CD4-positive, CD25-positive, alpha-beta regulatory T cell (primary cell): ENCODE data around the gene GABRD. TPM values are rescaled to one million over a fixed set of nuclear protein-coding genes. Genes with fewer than 3 reads are reported as not detected.

Experiments
- ATAC-seq, 2 donors: fragments of 150-1000 bp; cut with Tn5 transposase; one replicate each; pipeline ENCODE4 v1.10.0; 2021; ENCODE audit warnings: low read depth in 2 of 2, moderate number of reproducible peaks in 2 of 2, moderate library complexity in 1 of 2
- DNase-seq, 3 donors: peaks; one replicate each; pipeline versions ENCODE4 v3.0.0 to v3.0.0-alpha.2; 2012 to 2022; ENCODE audit warnings: mixed read lengths in 1 of 3
- H3K27ac ChIP-seq: one replicate; pipeline ENCODE4 v1.7.0; 2013; ENCODE audit warnings: mild to moderate bottlenecking, low read length; ENCODE audit not compliant: insufficient read depth, poor library complexity, severe bottlenecking
- H3K27me3 ChIP-seq: one replicate; pipeline ENCODE4 v1.7.0; 2013; ENCODE audit warnings: low read length; ENCODE audit not compliant: control insufficient read depth, insufficient read depth
- H3K36me3 ChIP-seq: one replicate; pipeline ENCODE4 v1.7.0; 2013; ENCODE audit warnings: mild to moderate bottlenecking, low read length, moderate library complexity; ENCODE audit not compliant: control insufficient read depth, insufficient read depth
- H3K4me1 ChIP-seq: 2 replicates; pipeline ENCODE4 v1.7.0; 2013; ENCODE audit warnings: mild to moderate bottlenecking, low read length; ENCODE audit not compliant: insufficient read depth, control insufficient read depth, poor library complexity, severe bottlenecking
- H3K4me3 ChIP-seq: one replicate; pipeline ENCODE4 v1.7.0; 2013; ENCODE audit warnings: low read depth, mild to moderate bottlenecking, low read length, moderate library complexity
- H3K9me3 ChIP-seq, 2 experiments: 1 replicate in 1 of 2; 2 replicates in 1 of 2; pipeline ENCODE4 v1.7.0; 2013; ENCODE audit warnings: low read length in 2 of 2, mild to moderate bottlenecking in 1 of 2, moderate library complexity in 1 of 2; ENCODE audit not compliant: control insufficient read depth in 2 of 2
- H3K27ac Mint-ChIP-seq, 3 donors: one replicate each; pipeline ENCODE4 v1.8.0; 2020 to 2022; ENCODE audit warnings: mild to moderate bottlenecking in 3 of 3, mixed read lengths in 3 of 3, moderate library complexity in 2 of 3
- H3K27me3 Mint-ChIP-seq: one replicate; pipeline ENCODE4 v1.8.0; 2022; ENCODE audit warnings: mild to moderate bottlenecking, mixed read lengths
- H3K36me3 Mint-ChIP-seq: one replicate; pipeline ENCODE4 v1.8.0; 2020; ENCODE audit warnings: mixed read lengths
- H3K4me1 Mint-ChIP-seq, 4 donors: one replicate each; pipeline ENCODE4 v1.8.0; 2020 to 2022; ENCODE audit warnings: mixed read lengths in 4 of 4, mild to moderate bottlenecking in 1 of 4
- H3K4me3 Mint-ChIP-seq, 4 donors: one replicate each; pipeline ENCODE4 v1.8.0; 2020 to 2022; ENCODE audit warnings: mild to moderate bottlenecking in 4 of 4, mixed read lengths in 4 of 4, moderate library complexity in 3 of 4
- H3K9me3 Mint-ChIP-seq, 7 donors: one replicate each; pipeline ENCODE4 v1.8.0; 2020 to 2022; ENCODE audit warnings: mixed read lengths in 7 of 7, mild to moderate bottlenecking in 3 of 7, moderate library complexity in 2 of 7
- polyA plus RNA-seq, 4 donors: library from polyadenylated mRNA; unstranded; fragments of 300-500 nt; fragmentation: Illumina TruSeq; gene quantifications; one replicate each; pipeline ENCODE4 v1.2.3, GENCODE V29; 2021
- total RNA-seq: library from RNA; stranded (reverse); gene quantifications from one replicate; pipeline ENCODE4 v1.2.3, GENCODE V29; 2022

The GABRD gene
- total and polyA plus RNA-seq, 5 donors from 2014 or later = 0.22 TPM; not detected in 4

DNA sequence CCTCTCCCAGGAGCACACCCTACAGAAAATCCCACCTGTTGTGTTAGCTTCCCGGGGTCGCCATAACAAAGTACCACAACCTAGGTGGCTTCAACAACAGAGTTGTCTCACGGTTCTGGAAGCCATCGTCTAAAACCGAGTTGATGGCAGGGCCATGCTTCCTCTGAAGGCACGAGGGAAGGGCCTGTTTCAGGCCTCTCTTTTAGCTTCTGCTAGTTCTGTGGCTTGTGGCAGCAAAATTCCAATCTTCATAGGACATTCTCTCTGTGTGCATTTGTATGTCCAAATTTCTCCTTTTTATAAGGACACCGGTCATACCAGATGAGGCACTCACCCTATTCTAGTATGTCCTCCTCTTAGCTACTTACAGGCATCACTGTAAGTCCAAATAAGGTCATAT, 18.7 kb upstream of the GABRD start:
- Histone ChIP-seq H3K4me1 (no peaks in the 10 kb centered on the region), H3K9me3 (no peaks in the 10 kb centered on the region), H3K4me3 (no peak overlapping the region), H3K27ac (no peak overlapping the region), H3K36me3 (no peaks in the 10 kb centered on the region), H3K27me3 (peaks cover 7% of the 10 kb centered on the region)
- Mint-ChIP-seq H3K36me3 (no peaks in the 10 kb centered on the region), H3K9me3 (peaks cover 0 to 3% (median 0%) of the 10 kb centered on the region in 7 donors), H3K4me3 (no peak overlapping the region), H3K4me1 (peaks cover 0 to 3% (median 0%) of the 10 kb centered on the region in 4 donors), H3K27ac (no peak overlapping the region), H3K27me3 (peaks cover 53% of the 10 kb centered on the region)
- DNase-seq (no peak), ATAC-seq (no peak)

DNA sequence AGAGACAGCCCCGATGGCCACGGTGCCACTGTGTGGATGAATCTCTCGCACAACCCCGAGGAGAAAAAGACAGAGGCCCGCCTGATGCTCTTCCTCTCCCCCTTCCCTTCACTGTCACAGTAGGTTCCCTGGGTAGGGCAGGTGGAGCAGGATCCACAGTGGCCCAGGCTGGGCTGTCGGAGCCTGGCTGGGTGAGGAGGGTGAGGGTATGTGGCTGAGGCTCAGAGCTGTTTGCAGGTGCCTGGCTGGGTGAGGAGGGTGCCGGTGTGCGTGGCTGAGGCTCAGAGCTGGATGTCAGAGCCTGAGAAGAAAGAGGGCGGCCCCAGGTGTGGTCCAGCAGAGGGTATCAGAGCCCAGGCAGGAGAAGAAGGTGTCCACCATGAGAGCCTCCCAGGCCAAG, 18.3 kb upstream of the GABRD start:
- Mint-ChIP-seq H3K27ac (no peak overlapping the region), H3K4me1 (peaks cover 0 to 3% (median 0%) of the 10 kb centered on the region in 4 donors), H3K27me3 (peaks cover 56% of the 10 kb centered on the region), H3K4me3 (no peak overlapping the region), H3K9me3 (peaks cover 0 to 3% (median 0%) of the 10 kb centered on the region in 7 donors), H3K36me3 (no peaks in the 10 kb centered on the region)
- Histone ChIP-seq H3K9me3 (no peaks in the 10 kb centered on the region), H3K27me3 (peaks cover 7% of the 10 kb centered on the region), H3K36me3 (no peaks in the 10 kb centered on the region), H3K27ac (no peak overlapping the region), H3K4me3 (no peak overlapping the region), H3K4me1 (no peaks in the 10 kb centered on the region)
- ATAC-seq = no peak
- DNase-seq = no peak

DNA sequence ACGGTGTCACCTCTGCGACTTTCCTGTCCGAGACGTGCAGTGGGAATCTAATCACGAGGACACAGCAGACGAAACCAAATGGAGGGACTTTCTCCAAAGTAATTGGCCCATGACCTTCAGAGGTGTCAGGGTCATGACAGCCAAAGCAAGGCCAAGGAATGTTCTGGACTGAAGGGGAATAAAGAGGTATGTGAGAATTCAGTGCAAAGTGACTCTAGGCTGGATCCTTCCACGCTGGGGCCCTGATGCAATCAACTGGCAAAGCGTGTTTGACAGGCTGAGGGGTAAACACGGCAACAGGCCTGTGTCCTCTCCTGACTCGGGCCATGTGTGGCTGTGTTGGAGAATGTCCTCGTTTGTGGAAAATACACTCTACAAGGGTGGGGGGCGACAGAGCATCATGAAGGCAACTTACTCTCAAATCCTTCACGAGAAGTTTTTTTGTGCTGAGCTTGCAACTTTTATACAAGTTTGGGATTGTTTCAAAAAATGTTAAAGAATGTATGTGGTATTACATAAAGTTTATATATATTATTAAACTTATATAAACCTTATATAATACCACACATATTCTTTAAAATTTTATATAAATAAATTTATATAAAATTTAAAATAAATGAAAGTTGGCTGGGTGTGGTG, 17.3 kb upstream of the GABRD start:
- no peaks in the 10 kb centered on the region for H3K4me1 Mint-ChIP-seq
- H3K36me3 Mint-ChIP-seq = no peaks in the 10 kb centered on the region
- no peak overlapping the region for H3K4me3 Mint-ChIP-seq
- peaks cover 0 to 3% (median 0%) of the 10 kb centered on the region in 7 donors for H3K9me3 Mint-ChIP-seq
- peaks cover 56% of the 10 kb centered on the region for H3K27me3 Mint-ChIP-seq
- no peak overlapping the region for H3K27ac ChIP-seq
- H3K4me3 ChIP-seq = no peak overlapping the region
- peaks cover 7% of the 10 kb centered on the region for H3K27me3 ChIP-seq
- DNase-seq (no peak), ATAC-seq (no peak)
- H3K36me3 ChIP-seq = no peaks in the 10 kb centered on the region
- no peaks in the 10 kb centered on the region for H3K9me3 ChIP-seq
- no peak overlapping the region for H3K27ac Mint-ChIP-seq
- H3K4me1 ChIP-seq = no peaks in the 10 kb centered on the region

DNA sequence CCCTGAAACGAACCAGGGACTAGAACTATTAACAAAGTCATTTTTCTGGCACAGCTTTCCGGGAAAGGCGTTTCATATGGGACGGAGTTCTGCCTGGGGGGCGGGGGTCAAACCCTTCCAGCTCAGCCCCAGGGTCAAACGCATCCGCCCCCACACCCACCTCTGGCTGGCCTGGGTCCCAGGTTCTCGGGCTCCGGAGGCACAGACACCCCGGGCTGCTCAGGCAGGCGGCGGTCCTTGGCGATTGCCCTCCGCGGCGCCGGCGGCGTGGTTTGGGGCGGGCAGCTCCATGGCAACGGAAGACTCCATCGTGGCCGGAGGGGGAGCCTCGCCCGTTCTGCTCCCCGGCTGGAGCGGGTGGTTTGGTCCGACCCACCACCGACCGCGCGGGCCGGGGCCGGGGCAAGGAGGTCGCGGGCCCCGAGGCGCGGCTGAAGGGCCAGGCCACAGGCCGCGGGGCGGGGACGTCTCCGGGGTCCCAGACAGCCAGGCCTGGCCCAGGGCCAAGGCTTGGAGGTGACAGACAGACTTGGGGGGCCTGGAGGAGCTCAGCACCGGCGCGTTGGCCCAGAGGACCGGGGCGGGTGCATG, 15.5 kb upstream of the GABRD start, which contains the start of gene CFAP74:
Gene CFAP74 (minus strand): TSS at position 246 of the 591 bp plus-strand sequence. CDS start 12,830 bp downstream, outside the sequence.
- H3K36me3 ChIP-seq = no peaks in the 10 kb centered on the region
- no peaks in the 10 kb centered on the region for H3K9me3 ChIP-seq
- H3K4me1 ChIP-seq = no peaks in the 10 kb centered on the region
- Mint-ChIP-seq H3K4me3 (no peak within 1 kb of the TSS), H3K27me3 (peaks cover 45% of the 10 kb centered on the region), H3K4me1 (no peaks in the 10 kb centered on the region), H3K36me3 (no peaks in the 10 kb centered on the region), H3K27ac (peak within 1 kb of the TSS in 1 of 3 donors; percentile 5), H3K9me3 (peaks cover 0 to 3% (median 0%) of the 10 kb centered on the region in 7 donors)
- no peak within 1 kb of the TSS for H3K27ac ChIP-seq
- ATAC-seq (no peak), DNase-seq (no peak)
- no peak within 1 kb of the TSS for H3K4me3 ChIP-seq
- peaks cover 7% of the 10 kb centered on the region for H3K27me3 ChIP-seq

DNA sequence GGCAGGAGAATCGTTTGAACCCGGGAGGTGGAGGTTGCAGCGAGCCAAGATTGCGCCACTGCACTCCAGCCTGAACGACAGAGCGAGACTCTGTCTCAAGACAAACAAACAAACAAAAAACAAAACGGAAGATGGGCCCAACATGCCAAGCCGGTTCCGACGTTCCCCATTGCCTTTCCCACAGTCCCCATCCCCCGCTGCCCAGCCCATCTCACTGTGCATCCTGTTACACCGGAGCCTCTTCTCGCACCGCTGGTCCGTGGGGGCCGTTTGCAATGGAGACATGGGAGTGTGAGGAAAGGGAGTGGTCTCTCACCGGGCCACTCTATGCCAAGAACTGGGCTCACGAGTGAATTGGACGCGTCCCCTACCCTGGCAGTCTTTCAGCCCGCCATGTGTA, 14.3 kb upstream of the GABRD start:
- ATAC-seq (no peak), DNase-seq (no peak)
- no peak overlapping the region for H3K4me3 Mint-ChIP-seq
- no peak overlapping the region for H3K27ac ChIP-seq
- no peaks in the 10 kb centered on the region for H3K9me3 ChIP-seq
- no peaks in the 10 kb centered on the region for H3K4me1 ChIP-seq
- H3K9me3 Mint-ChIP-seq = no peaks in the 10 kb centered on the region
- H3K4me1 Mint-ChIP-seq = no peaks in the 10 kb centered on the region
- H3K27me3 Mint-ChIP-seq = peaks cover 37% of the 10 kb centered on the region
- no peaks in the 10 kb centered on the region for H3K36me3 ChIP-seq
- no peaks in the 10 kb centered on the region for H3K36me3 Mint-ChIP-seq
- no peak overlapping the region for H3K27ac Mint-ChIP-seq
- no peak overlapping the region for H3K4me3 ChIP-seq
- H3K27me3 ChIP-seq = peaks cover 7% of the 10 kb centered on the region

DNA sequence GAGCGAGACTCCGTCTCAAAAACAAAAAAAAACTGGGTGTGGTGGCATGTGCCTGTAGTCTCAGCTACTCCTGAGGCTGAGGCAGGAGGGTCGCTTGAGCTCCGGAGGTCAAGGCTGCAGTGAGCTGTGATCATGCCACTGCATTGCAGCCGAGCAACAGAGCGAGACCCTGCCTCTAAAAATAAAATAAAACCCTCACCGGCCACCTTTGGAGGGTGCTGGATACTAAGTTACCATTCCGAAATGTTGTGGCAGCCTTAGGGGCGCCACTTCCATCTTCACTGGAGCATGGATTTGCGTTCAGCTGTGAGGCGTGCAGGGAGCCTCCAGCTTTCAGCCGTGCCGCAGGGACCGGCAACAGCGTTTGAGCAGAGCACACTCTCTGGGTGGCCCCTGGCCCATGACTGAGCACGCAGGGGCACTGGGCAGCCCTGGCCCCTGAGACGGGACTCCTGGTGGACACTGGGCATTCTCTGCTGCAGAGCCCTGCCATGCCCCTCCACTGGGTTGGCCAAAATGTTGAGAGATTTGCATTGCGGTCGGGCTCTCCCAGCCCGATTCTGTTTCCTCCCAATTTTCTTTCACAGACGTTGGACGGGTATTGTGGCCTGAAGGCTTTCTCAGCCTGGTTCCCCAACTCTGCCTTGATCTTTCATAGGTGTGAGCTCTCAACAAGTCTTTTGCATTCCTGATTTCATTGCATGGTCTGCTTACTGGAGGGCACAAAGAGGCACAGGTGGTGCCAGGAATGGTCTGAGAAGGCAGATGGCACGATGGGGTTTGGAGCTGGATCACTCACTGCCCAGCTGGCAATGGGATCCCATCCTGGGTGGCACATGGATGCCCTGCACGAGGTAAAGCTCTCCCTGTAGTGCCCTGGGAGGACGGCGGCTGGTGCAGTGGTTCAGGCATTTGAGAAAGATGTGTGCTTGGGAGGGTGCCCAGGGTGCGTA, 9.8 kb upstream of the GABRD start:
- H3K4me1 Mint-ChIP-seq = no peaks in the 10 kb centered on the region
- H3K27me3 ChIP-seq = no peaks in the 10 kb centered on the region
- H3K9me3 Mint-ChIP-seq = no peaks in the 10 kb centered on the region

DNA sequence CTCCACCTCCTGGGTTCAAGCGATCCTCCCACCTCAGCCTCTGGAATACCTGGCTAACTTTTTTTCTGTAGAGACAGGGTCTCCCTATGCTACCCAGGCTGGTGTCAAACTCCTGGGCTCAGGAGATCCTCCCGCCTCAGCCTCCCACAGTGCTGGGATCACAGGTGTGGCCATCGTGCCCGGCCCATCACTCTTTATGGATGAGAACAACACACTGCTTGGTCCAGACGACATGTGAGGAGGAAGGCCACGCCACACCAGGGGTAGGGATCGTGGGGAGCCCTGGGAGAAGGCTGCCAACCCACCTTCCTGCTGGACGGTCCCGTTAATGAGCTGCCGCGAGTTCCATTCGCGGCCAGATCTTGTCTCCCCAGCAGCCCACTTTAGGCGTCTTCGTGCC, 5.0 kb upstream of the GABRD start:
- no peaks in the 10 kb centered on the region for H3K4me1 ChIP-seq
- H3K27me3 ChIP-seq = peaks cover 4% of the 10 kb centered on the region
- ATAC-seq (no peak), DNase-seq (no peak)
- no peaks in the 10 kb centered on the region for H3K9me3 ChIP-seq
- H3K4me1 Mint-ChIP-seq = peaks cover 0 to 13% (median 1%) of the 10 kb centered on the region in 4 donors
- H3K4me3 Mint-ChIP-seq = no peak overlapping the region
- no peak overlapping the region for H3K4me3 ChIP-seq
- no peak overlapping the region for H3K27ac Mint-ChIP-seq
- H3K36me3 Mint-ChIP-seq = no peaks in the 10 kb centered on the region
- H3K27ac ChIP-seq = no peak overlapping the region
- peaks cover 0 to 3% (median 0%) of the 10 kb centered on the region in 7 donors for H3K9me3 Mint-ChIP-seq
- H3K36me3 ChIP-seq = no peaks in the 10 kb centered on the region
- peaks cover 34% of the 10 kb centered on the region for H3K27me3 Mint-ChIP-seq

More for the DNA sequence above, 9.8 kb upstream of the GABRD start:
- Mint-ChIP-seq H3K27me3 (peaks cover 12% of the 10 kb centered on the region), H3K4me3 (no peak overlapping the region), H3K27ac (no peak overlapping the region), H3K36me3 (no peaks in the 10 kb centered on the region)
- H3K9me3 ChIP-seq = no peaks in the 10 kb centered on the region
- DNase-seq = no peak
- no peak for ATAC-seq
- no peak overlapping the region for H3K27ac ChIP-seq
- H3K4me3 ChIP-seq = no peak overlapping the region
- no peaks in the 10 kb centered on the region for H3K36me3 ChIP-seq
- H3K4me1 ChIP-seq = no peaks in the 10 kb centered on the region
